ENCODE results near the gene IGFBP1. TPM values are rescaled to one million over a fixed set of nuclear protein-coding genes. Genes with fewer than 3 reads are reported as not detected.

IGFBP1 gene
- polyA plus RNA-seq, 2 of the 4 experiments (the other 2 are of a cell fraction): 4.4 to 8.4 TPM

- ChIA-PET CTCF (interaction anchor here (0.8 to 11.7 kb wide), 19 partner anchors 10 to 1340 kb away, joined by 3 to 285 read pairs (median 4); no protein-coding TSS in a partner anchor), POLR2A (no interaction called here)
- FAIRE-seq (no peak), DNase-seq (ENCODE audit: low read depth in 1 of 2, low spot score in 1 of 2) (no peak), ATAC-seq (no peak)
- Histone ChIP-seq H3K4me3 (peak overlapping the region; percentile 66), H3K4me1 (peaks cover 42% of the 10 kb centered on the region), H3K4me2 (peak overlapping the region; percentile 72), H3K27ac (peak overlapping the region; percentile 3 to 37; a peak in 3 of 6 replicates), H3K9me3 (no peaks in the 10 kb centered on the region)
- 71% methylated on average over 2 of the region's 2 CpGs for WGBS (ENCODE audit: missing lambda C conversion rate)
- TF ChIP-seq NPAS2 (CRISPR knock-in tag; IDR thresholded peaks at IDR 0.05; ENCODE audit: borderline replicate concordance) (no peak), KDM5A (IDR thresholded peaks at IDR 0.05) (no peak), MAFK (IDR thresholded peaks at IDR 0.05; ENCODE audit: partially characterized antibody) (no peak), EHMT2 (IDR thresholded peaks at IDR 0.05; ENCODE audit: low read depth) (no peak), ATOH8 (CRISPR knock-in tag; IDR thresholded peaks at IDR 0.05; ENCODE audit: low read depth) (no peak), ZC3H11A (IDR thresholded peaks at IDR 0.05) (no peak), PHF8 (IDR thresholded peaks at IDR 0.05; ENCODE audit: borderline replicate concordance, low read depth) (no peak), PBX3 (IDR thresholded peaks at IDR 0.05) (no peak), HOXB5 (CRISPR knock-in tag; IDR thresholded peaks at IDR 0.05) (no peak), RFX5 (IDR thresholded peaks at IDR 0.05) (no peak), SREBF2 (IDR thresholded peaks at IDR 0.05) (no peak), E2F6 (IDR thresholded peaks at IDR 0.05; ENCODE audit: borderline replicate concordance, low read depth) (no peak), EP300 (IDR thresholded peaks at IDR 0.05) (no peak), HMGXB4 (CRISPR knock-in tag; IDR thresholded peaks at IDR 0.05; ENCODE audit: borderline replicate concordance) (no peak), CHD4 (IDR thresholded peaks at IDR 0.05; ENCODE audit: borderline replicate concordance) (no peak), HEYL (CRISPR knock-in tag; IDR thresholded peaks at IDR 0.05) (no peak), CBX8 (IDR thresholded peaks at IDR 0.05) (no peak), ZSCAN20 (CRISPR knock-in tag; IDR thresholded peaks at IDR 0.05) (no peak), HOXB13 (CRISPR knock-in tag; IDR thresholded peaks at IDR 0.05; ENCODE audit: low read depth) (no peak), FOSB (CRISPR knock-in tag; IDR thresholded peaks at IDR 0.05) (no peak)
Measured at GRCh38 chr7:45918556-45918955, 30.3 kb downstream of the IGFBP1 start.

GRCh38 chr7:45919231-45919784 is 31.0 kb downstream of the IGFBP1 start:
- DNase-seq (ENCODE audit: low read depth in 1 of 2, low spot score in 1 of 2): no peak
- no peak for TF ChIP-seq PHF8 (IDR thresholded peaks at IDR 0.05; ENCODE audit: borderline replicate concordance, low read depth)
- TF ChIP-seq EHMT2 (IDR thresholded peaks at IDR 0.05; ENCODE audit: low read depth): no peak
- TF ChIP-seq HMGXB4 (CRISPR knock-in tag; IDR thresholded peaks at IDR 0.05; ENCODE audit: borderline replicate concordance): no peak
- no peak for TF ChIP-seq RARB (CRISPR knock-in tag; IDR thresholded peaks at IDR 0.05)
- no peak for TF ChIP-seq RNF2 (IDR thresholded peaks at IDR 0.05; ENCODE audit: borderline replicate concordance, low read depth)
- CTCF ChIA-PET: interaction anchor here (1.5 to 11.7 kb wide), 10 partner anchors 11 to 1334 kb away, joined by 4 to 285 read pairs (median 32); no protein-coding TSS in a partner anchor
- Histone ChIP-seq H3K27ac (peak overlapping the region; percentile 78 to 92; a peak in 4 of 6 replicates), H3K4me1 (peaks cover 50% of the 10 kb centered on the region), H3K4me3 (peak overlapping the region; percentile 66), H3K4me2 (peak overlapping the region; percentile 72), H3K9me3 (no peaks in the 10 kb centered on the region)
- FAIRE-seq: no peak
- WGBS (ENCODE audit: missing lambda C conversion rate): 45% methylated on average over 9 of the region's 9 CpGs
- POLR2A ChIA-PET: no interaction called here
- ATAC-seq: no peak
